H1 (cell line): ENCODE measurements around the gene ZSCAN5A. TPM values are rescaled to one million over a fixed set of nuclear protein-coding genes. Genes with fewer than 3 reads are reported as not detected.
A peak's percentile ranks its signal among the peaks of the same experiment; 100 is the strongest.

Experiments used
- CTCF ChIA-PET: fragments of 300-600 bp; sonication (Branson Sonifier 250); formaldehyde crosslinking; loops from one replicate; lab custom pipeline; 2021; ENCODE audit not compliant: partially characterized antibody; lab: Charles Lee
- POLR2A ChIA-PET: fragments of 300-600 bp; sonication (Branson Sonifier 250); formaldehyde crosslinking; loops from one replicate; lab custom pipeline; 2021; ENCODE audit warnings: inconsistent platforms; ENCODE audit not compliant: partially characterized antibody; lab: Charles Lee
- DNase-seq, 2 experiments: peaks; one replicate each; pipeline versions ENCODE4 v3.0.0 to v3.0.0-alpha.2; 2010 to 2022; ENCODE audit warnings: low spot score in 2 of 2, low read depth in 1 of 2, mixed read lengths in 1 of 2
- FAIRE-seq: peaks from 2 replicates; lab custom pipeline; 2011; peaks lifted over from hg19 to GRCh38; lab: Jason Lieb, UNC
- H2AFZ ChIP-seq: 2 replicates; pipeline ENCODE4 v1.8.1; 2012; ENCODE audit warnings: low read length, inconsistent platforms
- H2AK5ac ChIP-seq: 2 replicates; pipeline ENCODE4 v1.6.1; 2013; ENCODE audit warnings: low read depth, low read length
- H2BK120ac ChIP-seq: replicated peaks from 2 replicates; pipeline ENCODE3; 2013; ENCODE audit warnings: low read depth, low read length, inconsistent platforms
- H2BK12ac ChIP-seq: 2 replicates; pipeline ENCODE4 v1.6.1; 2013; ENCODE audit warnings: low read depth, low read length
- H2BK15ac ChIP-seq: 2 replicates; pipeline ENCODE4 v1.6.1; 2013; ENCODE audit warnings: low read length
- H2BK20ac ChIP-seq: 2 replicates; pipeline ENCODE4 v1.6.1; 2013; ENCODE audit warnings: low read length
- H2BK5ac ChIP-seq: 2 replicates; pipeline ENCODE4 v1.6.1; 2013; ENCODE audit warnings: low read depth, low read length
- H3K14ac ChIP-seq: 2 replicates; pipeline ENCODE4 v1.6.1; 2013; ENCODE audit warnings: inconsistent platforms; ENCODE audit not compliant: insufficient read length
- H3K18ac ChIP-seq: 2 replicates; pipeline ENCODE4 v1.6.1; 2013; ENCODE audit warnings: low read length; ENCODE audit errors: extremely low read depth
- H3K23ac ChIP-seq: 2 replicates; pipeline ENCODE4 v1.6.1; 2013; ENCODE audit warnings: inconsistent platforms; ENCODE audit not compliant: insufficient read length
- H3K23me2 ChIP-seq: 2 replicates; pipeline ENCODE4 v1.6.1; 2013; ENCODE audit warnings: low read depth, low read length
- H3K27ac ChIP-seq: 2 replicates; pipeline ENCODE4 v1.6.1; 2011; ENCODE audit warnings: low read depth, low read length, inconsistent platforms
- H3K27me3 ChIP-seq, 4 experiments: replicated peaks in 1 of 4; 1 replicate in 1 of 4; 2 replicates in 3 of 4; pipeline versions ENCODE4 v1.6.1 to v1.8.1; 2011 to 2013; ENCODE audit warnings: low read length in 3 of 4, mild to moderate bottlenecking in 3 of 4, inconsistent platforms in 2 of 4, mixed read lengths in 2 of 4, moderate library complexity in 1 of 4; ENCODE audit not compliant: control insufficient read depth in 3 of 4, insufficient read depth in 3 of 4; ENCODE audit errors: extremely low read depth in 1 of 4
- H3K36me3 ChIP-seq, 4 experiments: 2 replicates each; pipeline versions ENCODE4 v1.6.1 to v1.8.1; 2011 to 2013; ENCODE audit warnings: mild to moderate bottlenecking in 4 of 4, low read length in 3 of 4, moderate library complexity in 2 of 4, control low read depth in 1 of 4, inconsistent platforms in 1 of 4; ENCODE audit not compliant: insufficient read depth in 4 of 4, control insufficient read depth in 2 of 4
- H3K4ac ChIP-seq: replicated peaks from 2 replicates; pipeline ENCODE3; 2013; ENCODE audit warnings: low read length, low read depth, mixed read lengths, inconsistent platforms; ENCODE audit not compliant: insufficient read length
- H3K4me1 ChIP-seq, 4 experiments: replicated peaks in 1 of 4; 1 replicate in 1 of 4; 2 replicates in 3 of 4; pipeline versions ENCODE4 v1.6.1 to v1.8.1; 2011 to 2013; ENCODE audit warnings: low read length in 3 of 4, inconsistent platforms in 2 of 4, mixed read lengths in 1 of 4; ENCODE audit not compliant: insufficient read depth in 4 of 4, control insufficient read depth in 3 of 4
- H3K4me2 ChIP-seq, 2 experiments: 2 replicates each; pipeline versions ENCODE4 v1.6.1 to v1.8.1; 2011 to 2013; ENCODE audit warnings: low read depth in 2 of 2, low read length in 2 of 2, control low read depth in 1 of 2, inconsistent platforms in 1 of 2, mild to moderate bottlenecking in 1 of 2; ENCODE audit not compliant: insufficient read depth in 1 of 2
- H3K4me3 ChIP-seq, 4 experiments: fragments of 200-600, 300-600 bp in 1 of 4; sonication (generic), shearing (Covaris generic), sonication (Bioruptor Twin) in 1 of 4; 2 replicates each; pipeline versions ENCODE4 v1.5.1 to v1.8.1; 2011 to 2016; ENCODE audit warnings: low read length in 4 of 4, low read depth in 3 of 4, control low read depth in 2 of 4, inconsistent platforms in 2 of 4, mild to moderate bottlenecking in 2 of 4, mixed read lengths in 1 of 4, moderate library complexity in 1 of 4; ENCODE audit not compliant: insufficient read depth in 2 of 4; ENCODE audit errors: extremely low read depth in 1 of 4
- H3K56ac ChIP-seq: replicated peaks from 2 replicates; pipeline ENCODE3; 2013; ENCODE audit warnings: low read depth, mild to moderate bottlenecking, mixed read lengths, low read length, inconsistent platforms; ENCODE audit not compliant: insufficient read length
- H3K79me1 ChIP-seq: 2 replicates; pipeline ENCODE4 v1.6.1; 2013; ENCODE audit warnings: low read depth, low read length, control low read depth
- H3K79me2 ChIP-seq, 2 experiments: 2 replicates each; pipeline versions ENCODE4 v1.6.1 to v1.8.1; 2012 to 2013; ENCODE audit warnings: low read length in 2 of 2, mild to moderate bottlenecking in 2 of 2, inconsistent platforms in 1 of 2; ENCODE audit not compliant: insufficient read depth in 2 of 2, control insufficient read depth in 1 of 2
- H3K9ac ChIP-seq, 4 experiments: replicated peaks in 1 of 4; 1 replicate in 1 of 4; 2 replicates in 3 of 4; pipeline versions ENCODE4 v1.6.1 to v1.8.1; 2011 to 2013; ENCODE audit warnings: low read depth in 3 of 4, low read length in 3 of 4, control low read depth in 2 of 4, mild to moderate bottlenecking in 2 of 4, moderate library complexity in 2 of 4, inconsistent platforms in 1 of 4; ENCODE audit errors: extremely low read depth in 1 of 4
- H3K9me3 ChIP-seq, 2 experiments: 2 replicates each; pipeline versions ENCODE4 v1.6.1 to v1.8.1; 2012 to 2013; ENCODE audit warnings: mild to moderate bottlenecking in 2 of 2, moderate library complexity in 2 of 2, control low read depth in 1 of 2, inconsistent platforms in 1 of 2, low read depth in 1 of 2, low read length in 1 of 2, mixed read lengths in 1 of 2; ENCODE audit not compliant: insufficient read depth in 2 of 2
- H4K20me1 ChIP-seq, 2 experiments: replicated peaks in 1 of 2; 2 replicates each; pipeline versions ENCODE3 to v1.8.1; 2011 to 2013; ENCODE audit warnings: inconsistent platforms in 2 of 2, low read length in 2 of 2, mild to moderate bottlenecking in 1 of 2; ENCODE audit not compliant: insufficient read depth in 2 of 2, control insufficient read depth in 1 of 2
- H4K5ac ChIP-seq: 2 replicates; pipeline ENCODE4 v1.6.1; 2013; ENCODE audit warnings: low read length, low read depth, mixed read lengths, inconsistent platforms; ENCODE audit not compliant: insufficient read length
- H4K8ac ChIP-seq: 2 replicates; pipeline ENCODE4 v1.8.0; 2013; ENCODE audit warnings: mild to moderate bottlenecking, moderate library complexity, low read length, inconsistent platforms; ENCODE audit not compliant: insufficient read depth; ENCODE audit errors: extremely low read depth
- H4K91ac ChIP-seq: replicated peaks from 2 replicates; pipeline ENCODE3; 2013; ENCODE audit warnings: low read length, mixed read lengths, inconsistent platforms; ENCODE audit not compliant: insufficient read length
- BCL11A ChIP-seq, 2 experiments: IDR thresholded peaks; one replicate each; pipeline ENCODE4 v1.6.1; 2011; ENCODE audit warnings: low read depth in 2 of 2, low read length in 2 of 2, mild to moderate bottlenecking in 2 of 2
- CTCF ChIP-seq, 3 experiments: IDR thresholded peaks; 1 replicate in 2 of 3; 2 replicates in 1 of 3; pipeline versions ENCODE4 v1.5.1 to v1.6.1; 2011; ENCODE audit warnings: low read length in 3 of 3, mild to moderate bottlenecking in 3 of 3, inconsistent platforms in 2 of 3, low read depth in 1 of 3, moderate library complexity in 1 of 3; ENCODE audit not compliant: insufficient read depth in 1 of 3; ENCODE audit errors: control extremely low read depth in 1 of 3
- GTF2F1 ChIP-seq: IDR thresholded peaks from 2 replicates; pipeline ENCODE4 v1.6.1; 2012; ENCODE audit warnings: low read depth, low read length, improper control_type of control experiment, borderline replicate concordance
- HDAC2 ChIP-seq, 2 experiments: fragments of 300-600 bp in 1 of 2; sonication (generic) in 1 of 2; IDR thresholded peaks; 2 replicates each; pipeline ENCODE4 v1.6.1; 2011 to 2012; ENCODE audit warnings: low read depth in 2 of 2, low read length in 2 of 2, mild to moderate bottlenecking in 2 of 2, moderate library complexity in 2 of 2, borderline replicate concordance in 1 of 2, inconsistent platforms in 1 of 2
- JUND ChIP-seq: IDR thresholded peaks from 2 replicates; pipeline ENCODE4 v1.6.1; 2011; ENCODE audit warnings: mild to moderate bottlenecking, improper control_type of control experiment, low read length
- KDM4A ChIP-seq: IDR thresholded peaks from one replicate; pipeline ENCODE4 v1.7.1; 2012; ENCODE audit warnings: low read depth, mild to moderate bottlenecking, moderate library complexity, low read length, inconsistent platforms; ENCODE audit not compliant: severe bottlenecking
- NANOG ChIP-seq: IDR thresholded peaks from 2 replicates; pipeline ENCODE4 v1.6.1; 2011; ENCODE audit warnings: low read length, low read depth, mild to moderate bottlenecking, inconsistent platforms; ENCODE audit not compliant: insufficient read depth, poor library complexity, severe bottlenecking
- RAD21 ChIP-seq, 2 experiments: IDR thresholded peaks in 1 of 2; conservative IDR thresholded peaks in 1 of 2; 2 replicates each; pipeline ENCODE4 v1.6.1; 2011; ENCODE audit warnings: low read depth in 2 of 2, low read length in 2 of 2, improper control_type of control experiment in 1 of 2, inconsistent platforms in 1 of 2, mild to moderate bottlenecking in 1 of 2, moderate library complexity in 1 of 2
- TEAD4 ChIP-seq: IDR thresholded peaks from 2 replicates; pipeline ENCODE4 v1.6.1; 2012; ENCODE audit warnings: low read depth, low read length, inconsistent platforms, mixed read lengths
- polyA plus RNA-seq, 7 experiments: library from polyadenylated mRNA; depleted of rRNA in 3 of 7; stranded (reverse) in 5 of 7; unstranded in 2 of 7; fragments of >200 nt in 5 of 7; fragments of 200-250 nt in 2 of 7; gene quantifications; 1 replicate in 5 of 7; 2 replicates in 1 of 7; 4 replicates in 1 of 7; pipeline versions ENCODE4 v1.2.1 to v1.2.3, GENCODE V29; 2011 to 2013; ENCODE audit warnings: missing spikeins in 2 of 7, mixed read lengths in 2 of 7
- total RNA-seq: library from RNA; stranded (reverse); fragmentation: NEBNext Ultra II Directional; extraction: Animal tissue kit (Norgen Biotek cat#: 25700); gene quantifications from 2 replicates; pipeline ENCODE4 v1.2.1, GENCODE V29; 2021

Gene ZSCAN5A
- total and polyA plus RNA-seq, 2 of the 8 experiments (the other 6 are each of a cell fraction or from before 2014, with no cell fraction given) = 8.6 to 11.0 TPM

GRCh38 chr19:56333506-56333905 is 18.9 kb upstream of the ZSCAN5A start:
- POLR2A ChIA-PET = interaction anchor here (0.6 kb wide), 2 partner anchors 10 to 11 kb away, joined by 3 read pairs; no protein-coding TSS in a partner anchor
- Histone ChIP-seq H3K14ac (no peak overlapping the region), H3K23ac (no peak overlapping the region), H3K36me3 (no peaks in the 10 kb centered on the region), H4K5ac (no peak overlapping the region), H2AK5ac (no peak overlapping the region), H2BK15ac (no peak overlapping the region), H2BK12ac (no peak overlapping the region), H3K23me2 (no peaks in the 10 kb centered on the region), H2BK5ac (no peak overlapping the region), H3K79me2 (no peaks in the 10 kb centered on the region), H3K27me3 (no peaks in the 10 kb centered on the region), H2BK20ac (no peak overlapping the region), H2BK120ac (no peak overlapping the region), H3K56ac (no peak overlapping the region), H4K8ac (no peak overlapping the region), H3K27ac (no peak overlapping the region), H3K4me3 (no peak overlapping the region), H4K91ac (no peak overlapping the region), H3K4me1 (no peaks in the 10 kb centered on the region), H3K18ac (no peak overlapping the region), H3K79me1 (no peaks in the 10 kb centered on the region), H3K9me3 (peaks cover 11 to 14% of the 10 kb centered on the region in 2 experiments), H2AFZ (no peak overlapping the region), H4K20me1 (no peaks in the 10 kb centered on the region), H3K9ac (no peak overlapping the region), H3K4ac (no peak overlapping the region), H3K4me2 (no peak overlapping the region)
- DNase-seq (peak in 1 of 2 experiments; percentile 49), FAIRE-seq (peak; percentile 13)
- CTCF ChIA-PET = interaction anchor here (0.6 to 3.0 kb wide), 25 partner anchors 12 to 271 kb away, joined by 3 to 26 read pairs (median 4); no protein-coding TSS in a partner anchor
- TF ChIP-seq TEAD4 = no peak
- peak; percentile 81 for TF ChIP-seq RAD21 (IDR thresholded peaks at IDR 0.05 in 1 of 2, conservative IDR thresholded peaks at IDR 0.05 in 1 of 2; ENCODE audit: low read depth in 2 of 2, low read length in 2 of 2)
- no peak for TF ChIP-seq GTF2F1
- no peak for TF ChIP-seq KDM4A
- peak in 2 of 3 experiments; percentile 59 to 61; a peak in 3 of 4 replicates for TF ChIP-seq CTCF (IDR thresholded peaks at IDR 0.05; ENCODE audit: control extremely low read depth in 1 of 3, insufficient read depth in 1 of 3, low read depth in 1 of 3, low read length in 3 of 3)
- TF ChIP-seq JUND = no peak
- TF ChIP-seq BCL11A (IDR thresholded peaks at IDR 0.05; ENCODE audit: low read depth in 2 of 2, low read length in 2 of 2) = no peak
- TF ChIP-seq HDAC2 (IDR thresholded peaks at IDR 0.05; ENCODE audit: borderline replicate concordance in 1 of 2, low read depth in 2 of 2, low read length in 2 of 2) = no peak
- no peak for TF ChIP-seq NANOG
